Colonic mucosa (tissue), 4 donors: Measurements from ENCODE around the gene TNIK. TPM values are rescaled to one million over a fixed set of nuclear protein-coding genes. Genes with fewer than 3 reads are reported as not detected.

ENCODE experiments used
- DNase-seq: peaks from one replicate; pipeline ENCODE4 v3.0.0-alpha.2; 2020
- H3K27ac ChIP-seq: fragments of 200-600 bp; one replicate; pipeline ENCODE4 v1.8.0; 2021
- H3K27me3 ChIP-seq: fragments of 200-600 bp; one replicate; pipeline ENCODE4 v1.8.0; 2021
- H3K36me3 ChIP-seq: fragments of 200-600 bp; one replicate; pipeline ENCODE4 v1.8.0; 2021
- H3K4me1 ChIP-seq: fragments of 200-600 bp; one replicate; pipeline ENCODE4 v1.8.0; 2021; ENCODE audit warnings: mild to moderate bottlenecking
- H3K4me3 ChIP-seq: fragments of 200-600 bp; one replicate; pipeline ENCODE4 v1.8.0; 2021
- H3K9ac ChIP-seq, 2 donors: one replicate each; pipeline ENCODE4 v1.7.0; 2013; ENCODE audit warnings: control low read depth in 2 of 2, low read depth in 2 of 2, low read length in 2 of 2
- H3K9me3 ChIP-seq: fragments of 200-600 bp; one replicate; pipeline ENCODE4 v1.8.0; 2021
- CTCF ChIP-seq: fragments of 200-600 bp; IDR thresholded peaks from one replicate; pipeline ENCODE4 v1.8.0; 2022; ENCODE audit warnings: antibody characterized with exemption, mild to moderate bottlenecking
- intact Hi-C: fragments of 100-400 bp; cut with DNase I; formaldehyde crosslinking; loops from one replicate; pipeline ENCODE4 v1.14.1; 2022
- total RNA-seq, 2 donors: library from RNA; stranded (reverse); fragmentation: NEBNext Ultra II Directional in 1 of 2; extraction: Animal tissue kit (Norgen Biotek cat#: 25700) in 1 of 2; gene quantifications; one replicate each; pipeline ENCODE4 v1.2.1, GENCODE V29; 2021
- donor health status: healthy.
- donor health status: DM: no; HTN: no; CAD: no.
- donor health status: DM: no; HTN: no; CAD: no.

TNIK gene
- total RNA-seq, 2 donors from 2014 or later, result 19.9 to 30.9 TPM

DNA sequence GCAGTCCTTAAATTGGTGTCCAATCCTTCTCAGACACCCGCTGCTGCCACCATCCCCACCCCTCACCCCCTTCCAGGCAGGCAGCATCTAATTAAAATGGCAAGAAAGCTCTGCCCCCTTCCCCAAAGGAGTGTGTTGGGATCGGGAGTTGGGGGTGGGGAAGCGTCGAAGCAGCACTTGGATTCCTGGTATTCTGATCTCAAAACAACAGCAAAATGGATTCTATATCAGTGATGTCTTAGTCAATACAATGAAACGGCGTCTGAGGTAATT lies 1.4 kb downstream of the TNIK start:
- Histone ChIP-seq H3K36me3 (no peaks in the 10 kb centered on the region), H3K9ac (peak overlapping the region in 1 of 2 donors; percentile 82), H3K27ac (peak overlapping the region; percentile 85), H3K27me3 (no peaks in the 10 kb centered on the region), H3K4me3 (peak overlapping the region; percentile 78), H3K9me3 (no peaks in the 10 kb centered on the region), H3K4me1 (no peaks in the 10 kb centered on the region)
- no peak for DNase-seq
- no peak for TF ChIP-seq CTCF
- intact Hi-C loops, result no loop called here

- no peaks in the 10 kb centered on the region for H3K36me3 ChIP-seq
- TF ChIP-seq CTCF, result no peak
- no peaks in the 10 kb centered on the region for H3K4me1 ChIP-seq
- DNase-seq, result peak; percentile 75
- peak overlapping the region; percentile 78 for H3K4me3 ChIP-seq
- peak overlapping the region in 1 of 2 donors; percentile 82 for H3K9ac ChIP-seq
- peak overlapping the region; percentile 85 for H3K27ac ChIP-seq
- no peaks in the 10 kb centered on the region for H3K9me3 ChIP-seq
- intact Hi-C loops, result no loop called here
- H3K27me3 ChIP-seq, result no peaks in the 10 kb centered on the region
These were observed 1.9 kb downstream of the TNIK start for GRCh38 chr3:171458071-171458863.

GRCh38 chr3:171457607-171458061 lies 2.6 kb downstream of the TNIK start:
- H3K4me3 ChIP-seq, result peak overlapping the region; percentile 78
- peak; percentile 56 for DNase-seq

GRCh38 chr3:171456765-171457606 lies 3.2 kb downstream of the TNIK start:
- TF ChIP-seq CTCF, result no peak
- Histone ChIP-seq H3K9ac (peak overlapping the region; percentile 25 to 82), H3K9me3 (no peaks in the 10 kb centered on the region), H3K4me3 (peak overlapping the region; percentile 78), H3K27me3 (no peaks in the 10 kb centered on the region), H3K27ac (no peak overlapping the region), H3K4me1 (no peaks in the 10 kb centered on the region), H3K36me3 (no peaks in the 10 kb centered on the region)
- no peak for DNase-seq
- intact Hi-C loops, result no loop called here

More at GRCh38 chr3:171457607-171458061, 2.6 kb downstream of the TNIK start:
- intact Hi-C loops, result no loop called here
- no peaks in the 10 kb centered on the region for H3K27me3 ChIP-seq
- TF ChIP-seq CTCF, result no peak
- H3K9me3 ChIP-seq, result no peaks in the 10 kb centered on the region
- peak overlapping the region; percentile 85 for H3K27ac ChIP-seq
- H3K36me3 ChIP-seq, result no peaks in the 10 kb centered on the region
- no peaks in the 10 kb centered on the region for H3K4me1 ChIP-seq
- H3K9ac ChIP-seq, result peak overlapping the region; percentile 25 to 82

DNA sequence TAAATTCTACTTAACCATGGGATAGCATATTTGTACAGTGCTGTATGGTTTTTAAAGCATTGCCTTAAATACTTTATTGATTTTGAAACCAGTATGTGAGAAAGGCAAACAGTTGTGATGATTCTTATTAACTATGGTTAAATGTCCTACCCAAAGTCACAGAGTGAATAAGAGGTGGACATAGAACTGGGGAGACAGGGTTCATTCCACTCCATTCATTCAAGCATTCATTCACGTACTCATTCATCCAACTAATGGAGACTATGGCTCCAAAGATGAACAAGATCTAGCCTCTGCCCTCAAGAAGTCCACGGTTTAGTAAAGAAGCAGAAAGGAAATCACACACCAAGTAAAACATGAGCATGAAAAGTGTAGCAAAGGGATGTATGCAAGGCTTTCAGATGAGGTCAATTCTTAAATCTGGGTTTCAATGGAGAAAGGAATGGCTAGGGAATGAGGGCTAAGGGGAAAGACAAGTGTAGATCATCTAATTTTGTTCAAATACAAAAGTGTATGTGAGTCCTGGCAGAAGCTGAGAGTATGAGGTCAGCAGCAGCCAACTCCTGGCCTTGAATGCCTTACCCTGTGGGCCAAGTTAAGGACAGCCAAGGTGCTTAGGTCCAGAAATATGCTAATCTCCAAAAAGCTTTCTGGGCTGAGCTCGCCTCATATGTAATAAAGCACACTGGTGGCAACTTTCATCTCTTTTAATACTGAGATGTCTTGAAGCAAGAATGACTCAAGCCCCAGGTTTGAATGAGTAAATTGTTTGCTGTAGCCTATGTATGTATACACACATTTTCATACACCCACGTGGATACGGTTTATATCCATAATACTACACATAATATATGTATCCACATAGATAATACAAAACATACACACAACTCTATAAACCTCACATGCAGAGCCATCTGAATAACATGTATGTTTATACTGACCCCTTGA lies 4.3 kb downstream of the TNIK start:
- Histone ChIP-seq H3K4me3 (no peak overlapping the region), H3K9ac (no peak overlapping the region), H3K36me3 (no peaks in the 10 kb centered on the region), H3K4me1 (no peaks in the 10 kb centered on the region), H3K9me3 (no peaks in the 10 kb centered on the region), H3K27me3 (no peaks in the 10 kb centered on the region), H3K27ac (no peak overlapping the region)
- TF ChIP-seq CTCF, result no peak
- DNase-seq, result no peak
- intact Hi-C loops, result no loop called here
